GM19438 (cell line): ENCODE measurements around the gene MSANTD7.

Source experiments
- ATAC-seq: cut with Tn5 transposase; IDR thresholded peaks from one replicate; pipeline ENCODE4 v1.9.1; 2021; ENCODE audit warnings: low read depth; ENCODE audit not compliant: unreplicated experiment

The MSANTD7 gene

DNA sequence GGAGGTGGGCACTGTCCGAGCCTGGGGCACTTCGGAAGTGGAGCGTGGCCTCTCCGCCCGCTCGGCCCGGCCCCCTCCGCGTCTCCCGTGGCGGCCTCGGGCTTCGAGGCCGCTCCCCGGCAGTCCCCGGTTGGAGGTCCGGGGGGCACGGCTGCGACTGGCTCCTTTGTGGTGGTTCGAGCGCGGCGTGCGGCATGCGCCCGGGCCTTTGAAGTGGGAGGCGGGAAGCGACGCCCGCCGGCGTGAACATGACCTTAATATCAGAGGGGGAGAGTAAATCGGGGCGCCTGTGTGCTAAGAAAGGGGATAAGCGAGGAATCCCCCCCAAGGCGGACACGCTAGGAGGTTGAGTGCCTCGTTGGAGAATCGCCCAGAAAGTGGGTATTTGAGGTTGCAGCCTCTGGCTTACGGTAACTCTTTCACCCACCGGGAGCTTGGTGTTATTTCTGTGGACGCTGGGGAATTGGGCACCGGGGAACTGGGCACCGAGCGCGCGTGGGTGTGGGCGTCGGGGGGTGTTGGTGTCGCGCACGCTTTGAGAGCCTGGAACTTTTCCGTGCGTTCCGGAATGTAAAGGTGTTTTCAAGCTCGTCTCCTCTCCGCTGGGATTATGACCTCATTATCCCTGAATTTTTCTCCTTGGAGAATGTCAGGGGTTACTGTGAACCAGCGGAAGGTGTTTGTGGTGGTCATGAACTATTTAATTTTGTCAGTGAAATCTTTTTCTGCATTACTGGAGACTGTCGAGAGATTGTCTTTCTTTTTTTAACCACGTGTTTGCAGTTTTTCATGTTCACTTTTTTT lies 41.2 kb downstream of the MSANTD7 start:
- ATAC-seq = peak; percentile 15

DNA sequence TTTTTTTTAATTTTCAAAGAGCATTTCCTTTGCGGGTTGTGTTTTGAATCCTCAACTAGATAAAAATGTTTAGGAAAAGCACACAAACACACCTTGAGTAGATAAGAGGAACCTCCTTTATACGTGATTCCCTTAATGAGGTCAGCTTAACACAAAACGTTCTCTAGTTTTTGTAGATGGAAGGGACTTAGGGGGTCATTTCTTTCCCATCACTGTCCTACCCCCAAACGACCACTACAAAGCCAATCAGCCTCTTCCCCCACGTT lies 41.8 kb downstream of the MSANTD7 start:
- no peak for ATAC-seq

DNA sequence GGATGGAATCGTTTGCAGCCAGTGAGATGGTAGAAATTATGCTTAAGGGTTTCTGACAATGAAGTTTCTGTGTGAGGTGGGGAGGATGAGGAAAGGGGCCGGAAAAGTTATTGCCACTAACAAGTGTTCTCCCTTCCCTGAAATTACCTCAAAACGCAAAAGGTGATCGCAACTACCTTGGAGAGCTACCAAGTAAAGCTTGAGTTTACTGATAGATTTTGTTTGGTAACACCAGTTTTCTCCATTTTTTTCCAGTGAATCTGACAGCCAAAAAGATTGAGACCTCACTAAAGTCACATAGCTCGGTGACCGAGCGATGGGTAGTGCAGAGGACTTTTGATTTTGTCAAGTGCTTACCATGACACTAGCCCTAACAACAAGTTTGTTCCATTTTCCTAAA lies 42.1 kb downstream of the MSANTD7 start:
- ATAC-seq = no peak

- no peak for ATAC-seq
Observed at GRCh38 chr10:14884082-14884481, 46.0 kb downstream of the MSANTD7 start.
